NCI-H2227 treated with DMSO at 0.1 percent for 48 hours (cell line): Measurements from ENCODE around the gene CLK1.
"Not testable (repeated sequence)": the region's sequence is repeated elsewhere in the genome, so short reads cannot be mapped to it uniquely, and the experiment has no call there.

Experiments used
- DNase-seq: peaks from one replicate; lab custom pipeline; 2025; lab: John Stamatoyannopoulos, UW

CLK1 gene

DNA sequence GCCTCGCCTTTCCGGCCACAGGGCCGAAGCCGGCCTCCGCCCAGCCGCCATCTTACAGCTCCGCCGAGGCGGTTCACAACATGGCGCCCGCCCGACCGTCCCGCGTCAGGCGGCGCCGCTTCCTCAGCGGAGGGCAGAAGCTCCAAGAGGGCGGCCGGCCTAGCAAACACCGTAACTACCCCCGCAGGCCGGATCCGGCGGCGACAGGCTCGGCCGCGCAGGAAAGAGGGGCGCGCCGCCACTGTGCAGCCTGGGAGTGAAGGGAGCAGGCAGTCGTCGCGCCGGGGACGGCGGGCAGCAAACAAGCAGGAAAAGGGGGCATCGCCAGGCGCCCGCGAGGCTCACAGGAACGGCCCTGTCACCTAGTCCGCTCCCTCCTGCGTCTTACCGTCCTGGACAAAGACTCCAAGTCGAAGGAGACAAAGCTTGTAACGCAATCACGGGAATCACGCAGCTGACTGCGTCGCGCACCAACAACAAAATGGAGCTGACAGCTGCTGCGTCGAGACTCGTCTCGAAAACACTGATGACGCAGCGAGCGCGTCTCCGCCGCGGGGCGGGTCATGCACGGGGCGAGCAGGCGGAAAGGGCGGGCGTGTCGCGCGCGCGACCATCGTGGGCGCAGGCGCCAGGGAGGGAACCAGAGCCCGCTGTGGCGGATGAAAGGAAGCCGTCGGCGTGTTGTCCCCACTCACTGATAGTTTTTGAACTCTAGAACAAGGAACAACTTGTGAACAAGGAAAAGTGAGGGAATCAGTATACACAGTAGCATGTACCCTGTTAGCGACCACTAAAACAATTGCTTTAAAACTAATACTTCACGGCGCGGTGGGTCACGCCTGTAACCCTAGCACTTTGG lies at the start of gene CLK1:
TSS of gene CLK1 (minus strand) at position 483 of the 859 bp plus-strand sequence. CDS start 2,796 bp downstream, outside the sequence.
- peak; percentile 96 for DNase-seq

- DNase-seq, result no peak
Measured at GRCh38 chr2:200913654-200914053, 49.2 kb upstream of the CLK1 start.

DNA sequence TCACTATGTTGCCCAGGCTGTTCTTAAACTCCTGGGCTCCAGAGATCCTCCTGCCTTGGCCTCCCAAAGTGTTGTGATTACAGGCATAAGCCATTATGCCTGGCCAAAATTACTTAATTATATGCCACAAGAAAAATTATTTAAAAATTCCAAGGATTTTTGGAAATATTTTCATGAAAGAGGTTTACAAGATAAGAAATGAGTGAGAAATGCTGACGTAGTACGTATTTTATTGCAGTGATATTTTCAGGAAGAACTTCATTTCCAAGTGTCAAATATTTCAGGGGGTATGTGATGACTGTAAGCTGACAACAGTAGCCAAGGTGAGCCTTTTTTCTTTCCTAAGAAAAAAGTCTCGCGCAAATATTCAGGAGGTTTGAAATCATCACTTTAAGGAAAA lies 45.5 kb upstream of the CLK1 start:
- DNase-seq, result no peak

- DNase-seq, result peak; percentile 65
Measured at GRCh38 chr2:200905618-200906296, 41.3 kb upstream of the CLK1 start.

DNA sequence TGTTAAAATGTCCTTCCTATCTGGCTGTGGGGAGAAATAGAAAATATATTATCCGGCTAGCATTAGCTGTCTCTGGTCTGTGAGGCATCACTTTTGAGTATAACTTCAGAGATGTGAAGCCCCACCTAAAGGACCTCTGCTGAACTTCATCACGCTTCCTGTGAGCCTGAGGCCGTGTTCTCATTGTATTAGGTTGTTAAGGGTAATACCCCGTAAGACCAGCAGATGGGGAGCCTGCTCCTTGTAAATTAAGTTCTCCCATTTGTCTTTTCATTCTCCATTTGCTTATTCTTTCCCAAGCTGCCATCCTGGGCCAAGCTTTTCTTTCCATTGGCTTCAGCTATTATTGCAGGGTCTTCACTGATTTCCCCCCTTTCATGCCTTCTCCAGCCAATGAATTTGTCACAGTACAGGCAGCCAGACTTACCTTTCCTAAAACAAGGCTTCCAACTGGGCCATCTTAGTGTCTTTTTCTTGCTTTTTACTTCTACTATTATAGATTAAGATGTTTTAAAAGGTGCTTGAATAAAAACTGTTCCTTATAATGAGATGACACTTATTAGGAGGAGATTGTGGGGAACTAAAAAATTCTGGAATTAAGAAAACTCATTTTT lies 37.1 kb upstream of the CLK1 start:
- DNase-seq, result peak; percentile 85

GRCh38 chr2:200899482-200899881 lies 35.0 kb upstream of the CLK1 start:
- DNase-seq, result no peak

- peak; percentile 99 for DNase-seq
Measured at GRCh38 chr2:200888704-200889625, 24.5 kb upstream of the CLK1 start, which contains the start of the genes NIF3L1 and PPIL3. TSS of gene NIF3L1 (plus strand) at chr2:200889371. CDS start at chr2:200891944, 2,573 bp downstream. TSS of gene PPIL3 (minus strand) at chr2:200889077. CDS start at chr2:200887615, 1,462 bp downstream.

DNA sequence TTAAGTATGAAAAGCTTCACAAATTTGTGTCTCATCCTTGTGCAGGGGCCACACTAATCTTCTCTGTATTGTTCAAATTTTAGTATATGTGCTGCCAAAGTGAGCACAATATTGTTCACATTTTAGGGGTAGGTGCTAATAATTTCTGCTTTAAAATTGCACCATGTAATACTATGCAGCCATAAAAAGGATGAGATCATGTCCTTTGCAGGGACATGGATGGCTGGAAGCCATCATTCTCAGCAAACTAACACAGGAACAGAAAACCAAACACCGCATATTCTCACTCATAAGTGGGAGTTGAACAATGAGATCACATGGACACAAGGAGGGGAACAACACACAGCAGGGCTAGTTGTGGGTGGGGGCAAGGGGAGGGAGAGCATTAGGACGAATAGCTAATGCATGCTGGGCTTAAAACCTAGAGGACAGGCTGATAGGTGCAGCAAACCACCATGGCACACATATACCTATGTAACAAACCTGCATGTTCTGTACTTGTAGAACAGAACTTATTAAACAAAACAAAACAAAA lies 17.3 kb upstream of the CLK1 start:
- not testable (repeated sequence) for DNase-seq

DNA sequence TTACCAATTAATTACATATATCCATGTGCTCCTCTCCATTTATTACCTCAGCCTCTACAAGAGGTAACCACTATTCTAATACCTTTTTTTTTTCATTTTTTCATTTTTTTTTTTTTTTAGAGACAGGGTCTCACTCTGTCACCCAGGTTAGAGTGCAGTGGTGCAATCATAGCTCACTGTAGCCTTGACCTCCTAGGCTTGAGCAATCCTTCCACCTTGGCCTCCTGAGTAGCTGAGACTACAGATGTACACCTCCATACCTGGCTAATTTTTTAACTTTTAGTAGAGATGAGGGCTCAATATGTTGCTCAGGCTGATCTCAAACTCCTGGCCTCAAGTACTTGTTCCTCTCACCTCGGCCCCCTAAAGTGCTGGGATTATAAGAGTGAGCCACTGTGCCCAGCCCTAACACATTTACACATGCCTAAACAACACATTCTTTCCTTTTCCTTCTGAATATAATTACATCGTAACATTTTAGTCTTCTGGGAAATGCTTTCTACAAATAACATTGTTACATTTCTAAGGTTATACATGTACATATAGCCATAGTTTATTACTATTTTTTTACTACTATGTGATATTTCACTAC lies 13.9 kb upstream of the CLK1 start:
- DNase-seq, result no peak

GRCh38 chr2:200877443-200877842 lies 13.0 kb upstream of the CLK1 start:
- DNase-seq, result no peak

DNA sequence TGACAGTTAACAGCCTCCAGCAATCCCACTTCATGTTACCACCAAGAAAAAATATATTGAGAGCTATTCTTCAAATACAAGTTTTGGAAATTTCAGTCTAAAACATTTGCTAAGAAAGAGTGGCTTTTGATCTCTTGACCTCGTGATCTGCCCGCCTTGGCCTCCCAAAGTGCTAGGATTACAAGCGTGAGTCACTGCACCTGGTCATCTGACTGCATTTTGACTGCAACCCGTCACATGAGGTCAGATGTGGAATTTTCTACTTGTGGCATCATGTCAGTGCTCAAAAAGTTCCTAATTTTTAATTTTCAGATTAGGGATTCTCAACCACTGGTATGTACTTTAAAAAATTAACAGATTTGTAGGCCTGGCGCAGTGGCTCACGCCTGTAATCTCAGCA lies 9.1 kb upstream of the CLK1 start:
- DNase-seq, result no peak

GRCh38 chr2:200871151-200871550 lies 6.7 kb upstream of the CLK1 start:
- no peak for DNase-seq

GRCh38 chr2:200869014-200869413 lies 4.6 kb upstream of the CLK1 start:
- no peak for DNase-seq

DNA sequence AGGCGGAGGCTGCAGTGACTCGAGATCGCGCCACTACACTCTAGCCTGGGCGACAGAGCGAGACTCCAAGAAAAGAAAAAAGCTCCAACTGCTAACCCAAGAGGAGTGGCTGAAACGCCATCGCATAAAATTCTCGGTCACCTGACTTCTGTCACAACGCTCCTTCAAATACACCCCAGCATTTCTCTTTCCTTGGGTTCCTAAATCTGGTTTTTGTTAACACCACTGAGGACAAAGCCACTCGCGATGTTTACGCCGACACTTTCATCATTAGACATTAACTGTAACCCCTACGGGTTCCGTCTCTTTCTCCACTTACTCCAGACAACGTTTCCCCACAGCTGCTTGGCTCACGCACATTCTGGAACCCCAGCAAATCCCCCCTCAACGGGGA lies 679 bp downstream of the CLK1 start:
- peak; percentile 80 for DNase-seq

DNA sequence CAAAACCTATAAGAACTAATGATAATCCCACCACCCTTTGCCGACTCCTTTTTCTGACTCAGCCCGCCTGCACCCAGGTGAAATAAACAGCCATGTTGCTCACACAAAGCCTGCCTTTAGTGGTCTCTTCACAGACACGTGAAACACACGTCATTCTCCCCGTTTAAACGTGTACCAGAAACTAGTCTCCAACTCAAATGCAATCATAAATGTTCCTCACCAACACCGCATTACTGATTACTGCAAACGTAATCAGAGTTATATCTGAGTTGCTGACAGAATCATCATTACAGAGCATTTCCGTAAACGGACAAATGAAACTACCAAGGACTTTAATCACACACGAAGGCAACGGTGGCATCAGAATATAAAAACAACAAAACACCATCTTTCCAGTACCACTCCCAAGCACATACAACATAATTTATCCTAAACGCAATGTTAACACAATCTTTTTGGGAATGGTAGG lies 1.9 kb downstream of the CLK1 start:
- peak; percentile 47 for DNase-seq

- peak; percentile 6 for DNase-seq
Measured at GRCh38 chr2:200861617-200862155, 2.8 kb downstream of the CLK1 start.

GRCh38 chr2:200860092-200860795 lies 4.2 kb downstream of the CLK1 start:
- DNase-seq, result peak; percentile 6

- no peak for DNase-seq
Measured at GRCh38 chr2:200856806-200857205, 7.7 kb downstream of the CLK1 start.

DNA sequence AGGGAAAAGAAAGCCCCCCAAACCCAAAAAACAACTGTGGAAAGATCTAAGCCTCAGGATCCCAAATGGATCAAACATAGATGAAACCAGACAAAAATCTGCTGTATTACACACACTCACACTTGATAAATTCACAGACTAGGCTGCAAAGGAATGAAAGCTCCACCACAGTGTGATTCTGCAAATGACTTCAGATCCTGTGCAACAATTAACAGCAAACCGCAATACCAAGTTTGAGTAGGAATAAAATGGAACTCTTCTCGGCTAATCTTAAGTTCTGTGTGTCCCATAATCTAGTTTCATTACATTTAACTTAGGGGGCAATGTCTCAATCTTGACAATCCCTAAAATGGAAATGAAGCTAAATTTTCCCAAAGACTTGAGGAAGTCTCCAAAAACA lies 11.9 kb downstream of the CLK1 start:
- DNase-seq, result no peak
